Daoy (cell line): Measurements from ENCODE around the gene EPHA2. TPM values are rescaled to one million over a fixed set of nuclear protein-coding genes. Genes with fewer than 3 reads are reported as not detected.
"Not testable (repeated sequence)": the region's sequence is repeated elsewhere in the genome, so short reads cannot be mapped to it uniquely, and the experiment has no call there.

Source experiments
- DNase-seq: peaks from one replicate; pipeline ENCODE4 v3.0.0-alpha.2; 2015; ENCODE audit warnings: low read depth
- total RNA-seq: library from RNA; depleted of rRNA; stranded (reverse); fragments of >200 nt; shearing (Covaris generic); gene quantifications from 2 replicates; pipeline ENCODE4 v1.2.3, GENCODE V29; 2014

The EPHA2 gene
- total RNA-seq, 1 experiment from 2014 or later: 67.7 TPM

DNA sequence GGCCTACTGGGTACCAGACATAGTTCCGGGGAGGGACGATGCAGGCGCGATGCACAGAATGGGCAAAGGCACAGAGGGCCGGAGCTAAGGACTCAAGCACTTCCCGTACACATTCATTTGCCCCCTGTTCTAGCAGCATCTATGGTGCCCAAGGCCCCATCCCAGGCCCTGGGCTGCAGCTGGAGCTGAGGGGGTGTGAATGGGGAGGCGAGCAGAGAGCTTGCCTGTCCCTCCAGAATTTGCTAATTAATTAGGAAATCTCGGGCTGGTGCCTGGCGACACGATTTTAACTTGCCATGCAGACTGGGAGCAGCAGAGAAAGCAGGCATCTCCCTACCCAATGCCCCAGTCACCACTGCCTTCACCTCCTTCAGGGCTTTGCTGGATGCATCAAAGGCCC lies 35.9 kb downstream of the EPHA2 start:
- DNase-seq: no peak

DNA sequence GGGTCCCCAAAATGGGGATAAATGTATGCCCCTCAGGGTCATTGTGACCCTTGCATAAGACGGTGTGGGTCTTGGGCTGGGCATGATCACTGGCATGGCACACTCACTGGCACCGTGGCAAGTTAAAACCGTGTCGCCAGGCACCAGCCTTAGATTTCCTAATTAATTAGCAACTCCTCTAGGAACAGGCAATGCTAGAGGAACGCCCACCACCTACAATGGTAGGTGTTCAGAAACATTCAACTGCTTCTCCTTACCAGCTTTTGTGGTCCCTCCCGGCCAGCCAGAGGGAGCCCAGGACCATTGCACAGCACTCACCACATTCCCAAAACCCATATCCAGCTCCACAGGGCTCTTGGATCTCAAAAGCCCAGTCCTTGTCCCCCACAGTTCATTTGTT lies 36.4 kb downstream of the EPHA2 start:
- no peak for DNase-seq

DNA sequence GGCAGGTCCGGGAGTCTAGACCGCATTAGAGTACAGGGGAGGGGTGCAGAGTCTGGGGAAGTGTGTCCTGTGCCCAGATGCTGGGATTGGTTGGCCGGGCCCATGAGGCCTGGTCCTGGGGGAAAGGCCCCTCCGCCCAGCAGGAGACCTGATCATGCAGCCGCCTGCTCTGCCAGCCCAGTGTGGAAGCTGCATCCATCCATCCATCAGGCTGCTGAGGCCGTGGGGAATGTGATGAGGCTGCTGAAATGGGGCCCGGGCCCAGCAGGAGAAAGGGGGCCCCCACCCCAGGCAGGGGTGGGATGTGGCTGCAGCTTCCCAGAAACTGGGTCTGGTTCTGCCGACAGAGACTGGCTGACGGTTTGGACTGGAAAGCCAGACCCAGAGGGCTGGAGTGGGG lies 37.2 kb downstream of the EPHA2 start:
- no peak for DNase-seq

DNA sequence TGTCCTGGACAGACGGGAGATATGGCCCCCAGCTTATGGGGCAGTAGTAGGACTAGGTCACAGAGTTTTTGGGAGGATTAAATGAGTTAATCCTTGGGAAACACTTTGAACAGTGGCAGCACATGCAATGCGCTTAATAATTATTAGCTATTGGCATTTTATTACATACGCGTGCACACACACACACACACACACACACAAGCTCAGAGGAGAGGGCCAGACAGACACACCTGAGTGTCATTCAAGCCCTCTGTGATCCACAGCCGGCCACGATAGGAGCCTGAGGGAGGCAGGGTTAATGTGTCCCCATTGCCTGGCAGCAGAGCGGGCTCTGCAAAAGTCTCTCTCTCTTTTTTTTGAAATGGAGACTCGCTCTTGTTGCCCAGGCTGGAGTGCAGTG lies 37.9 kb downstream of the EPHA2 start:
- DNase-seq: no peak

DNA sequence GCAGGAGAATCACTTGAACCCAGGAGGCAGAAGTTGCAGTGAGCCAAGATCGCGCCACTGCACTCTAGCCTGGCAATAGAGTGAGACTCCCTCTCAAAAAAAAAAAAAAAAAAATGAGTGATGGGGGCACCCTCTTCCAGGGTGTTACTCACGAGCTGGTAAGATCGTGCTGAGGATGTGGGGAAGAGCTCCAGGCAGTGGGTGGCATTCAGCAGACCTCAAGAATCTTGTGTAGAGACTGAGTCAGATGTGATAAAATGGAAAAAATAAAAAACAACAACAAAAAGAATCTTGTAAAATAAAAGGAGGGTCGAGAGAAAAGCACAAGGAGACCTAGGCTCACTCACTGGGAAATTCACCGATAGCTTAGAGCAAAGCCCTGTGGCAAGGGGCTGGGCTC lies 38.5 kb downstream of the EPHA2 start:
- peak; percentile 67 for DNase-seq

DNA sequence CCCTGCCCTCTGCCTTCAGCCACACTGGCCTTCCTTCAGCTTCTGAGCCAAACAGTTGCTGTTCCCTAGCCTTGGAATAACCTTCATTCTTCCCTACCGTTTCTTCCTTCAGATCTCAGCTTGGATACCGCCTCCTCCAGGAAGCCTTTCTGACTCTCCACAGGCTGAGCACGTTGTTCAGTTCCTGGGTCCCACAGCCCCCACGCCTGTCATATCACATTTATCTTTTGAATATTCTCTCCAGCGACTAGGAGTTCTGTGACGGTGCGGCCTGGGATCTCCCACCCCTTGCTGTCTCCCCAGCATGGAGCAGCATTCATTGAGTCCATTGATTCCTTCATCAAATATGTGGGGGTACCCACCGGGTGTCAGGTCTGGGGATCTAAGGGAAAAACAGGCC lies 39.2 kb downstream of the EPHA2 start:
- DNase-seq: no peak

DNA sequence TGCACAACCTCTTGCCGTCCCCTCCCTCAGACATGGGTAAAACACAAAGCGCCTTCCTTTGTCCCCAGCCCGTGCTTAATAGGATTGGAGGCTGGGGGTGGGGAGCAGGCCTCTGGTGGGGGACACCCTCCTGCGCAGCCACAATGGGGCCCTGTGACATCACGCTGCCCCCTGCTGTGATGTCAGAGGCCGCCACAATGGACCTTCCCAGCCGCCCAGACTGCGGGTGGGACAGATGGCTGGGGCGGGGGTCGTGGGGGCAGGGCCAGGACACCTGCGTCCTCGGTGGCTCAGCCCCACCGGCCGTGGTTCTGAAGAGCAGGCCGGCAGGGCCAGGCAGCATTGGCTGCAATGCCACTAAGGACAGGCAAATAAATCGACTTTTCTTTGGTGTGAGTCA lies 39.9 kb downstream of the EPHA2 start:
- no peak for DNase-seq

DNA sequence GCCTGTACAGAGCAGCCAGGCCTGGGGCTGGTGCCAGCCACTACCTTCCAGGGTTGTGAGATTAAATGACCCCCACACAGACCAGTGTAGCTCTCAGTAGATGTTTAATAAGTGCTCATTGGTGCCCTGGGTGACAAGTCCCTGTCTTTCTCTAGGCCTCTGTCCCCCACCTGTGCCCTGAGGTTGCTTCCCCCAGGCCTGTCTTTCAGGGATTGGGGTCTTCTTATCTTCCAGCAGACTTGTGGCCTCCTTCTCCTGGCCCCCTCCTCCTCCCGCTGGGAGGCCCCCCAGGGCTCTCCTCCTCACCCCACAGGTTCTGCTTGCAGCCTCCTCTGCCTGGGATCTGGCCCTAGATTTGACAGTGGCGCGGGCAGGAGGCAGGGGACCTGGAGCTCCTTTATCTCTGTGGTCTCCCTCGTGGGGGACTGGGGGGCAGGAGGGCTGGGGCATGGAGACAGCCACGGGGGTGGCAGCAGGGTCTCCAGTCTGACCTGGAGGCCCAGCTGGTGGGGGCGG lies 40.3 kb downstream of the EPHA2 start:
- no peak for DNase-seq

DNA sequence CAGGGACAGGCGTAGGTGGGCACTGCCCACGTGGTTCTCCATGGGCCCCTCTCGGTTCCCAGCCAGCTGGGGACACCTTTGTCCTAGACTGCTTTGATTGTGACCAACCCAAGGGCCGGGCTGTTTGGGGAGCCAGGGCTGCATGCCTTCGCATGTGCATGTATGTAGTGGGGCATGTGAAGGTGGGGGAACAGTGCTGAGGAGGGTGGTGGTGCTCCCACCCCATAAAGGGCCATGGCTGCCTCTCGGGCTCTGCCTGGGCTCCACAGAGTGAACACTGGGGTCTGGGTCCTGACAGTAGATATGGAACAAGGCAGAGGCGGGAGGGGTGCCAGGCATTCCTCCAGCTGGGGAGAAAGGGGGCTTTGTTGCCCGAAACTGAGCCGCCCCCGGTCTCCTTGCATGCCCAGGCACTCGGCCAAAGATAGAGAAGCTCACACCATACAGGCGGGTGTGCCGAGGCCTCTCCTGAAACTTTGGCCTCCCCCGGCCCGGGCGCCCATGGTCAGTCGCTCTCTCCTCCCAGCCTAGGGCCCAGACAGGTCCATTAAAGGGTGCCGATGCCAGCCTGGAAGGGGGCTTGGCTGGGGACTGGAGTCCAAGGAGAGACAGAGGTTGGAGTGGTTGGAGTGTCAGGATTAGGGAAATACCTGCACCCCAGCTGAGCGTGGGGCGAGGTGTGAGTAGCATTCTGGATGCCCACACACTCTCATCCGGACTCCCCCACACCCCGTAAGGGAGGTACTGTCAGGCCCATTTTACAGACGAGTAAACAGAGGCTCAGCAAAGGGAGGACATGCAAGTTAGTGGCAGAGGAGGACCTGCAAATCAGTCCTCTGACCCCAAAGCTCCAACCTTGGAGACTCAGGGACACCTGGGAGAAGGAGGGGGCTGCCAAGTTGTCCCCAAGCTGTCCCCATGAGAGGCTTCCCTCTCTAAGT lies 41.1 kb downstream of the EPHA2 start:
- no peak for DNase-seq

DNA sequence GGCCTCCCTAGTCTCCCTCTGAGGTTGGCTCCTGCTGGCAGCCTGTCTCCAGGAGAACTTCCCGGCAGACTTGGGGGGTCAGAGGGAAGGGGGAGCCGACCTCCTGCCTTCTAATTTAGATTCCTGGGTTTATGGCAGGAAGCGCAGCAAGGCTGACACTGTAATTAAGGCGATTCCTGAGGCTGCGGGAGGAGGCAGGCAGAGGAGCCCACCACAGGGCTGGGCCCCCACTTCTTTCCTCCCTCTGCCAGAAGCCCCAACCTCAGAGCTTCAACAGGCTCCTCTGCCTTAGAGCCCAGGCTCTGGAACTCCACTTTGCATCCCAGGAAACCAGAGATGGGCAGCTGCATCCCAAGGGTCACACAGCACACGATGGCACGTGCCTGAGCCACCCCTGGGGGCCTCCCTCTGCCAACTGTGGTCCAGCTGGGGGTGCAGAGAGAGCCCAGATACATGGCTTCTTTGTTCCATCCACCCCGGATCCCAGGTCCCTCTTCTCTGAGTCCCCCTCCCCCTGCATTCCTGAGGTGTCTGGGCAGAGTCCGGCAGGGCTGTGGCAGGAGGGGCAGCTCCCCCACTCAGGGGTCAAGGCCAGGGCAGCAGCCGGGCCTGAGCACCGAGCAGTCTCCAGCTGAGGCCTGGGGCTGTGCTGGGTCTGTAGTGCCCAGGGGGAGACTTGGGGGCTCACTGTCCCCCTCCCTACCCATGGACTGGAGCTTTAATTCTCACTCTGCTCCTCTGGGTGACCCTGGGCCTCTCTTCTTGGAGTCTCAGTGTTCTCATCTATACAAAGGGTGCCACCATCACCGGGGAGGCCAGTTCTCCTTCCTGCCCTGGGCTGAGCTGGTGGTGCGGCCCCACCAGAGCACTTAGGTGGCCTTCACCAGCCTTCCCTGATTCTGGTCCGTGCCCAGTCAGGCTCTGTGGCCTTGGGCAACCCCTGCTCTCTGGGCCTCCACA lies 43.0 kb downstream of the EPHA2 start:
- no peak for DNase-seq

DNA sequence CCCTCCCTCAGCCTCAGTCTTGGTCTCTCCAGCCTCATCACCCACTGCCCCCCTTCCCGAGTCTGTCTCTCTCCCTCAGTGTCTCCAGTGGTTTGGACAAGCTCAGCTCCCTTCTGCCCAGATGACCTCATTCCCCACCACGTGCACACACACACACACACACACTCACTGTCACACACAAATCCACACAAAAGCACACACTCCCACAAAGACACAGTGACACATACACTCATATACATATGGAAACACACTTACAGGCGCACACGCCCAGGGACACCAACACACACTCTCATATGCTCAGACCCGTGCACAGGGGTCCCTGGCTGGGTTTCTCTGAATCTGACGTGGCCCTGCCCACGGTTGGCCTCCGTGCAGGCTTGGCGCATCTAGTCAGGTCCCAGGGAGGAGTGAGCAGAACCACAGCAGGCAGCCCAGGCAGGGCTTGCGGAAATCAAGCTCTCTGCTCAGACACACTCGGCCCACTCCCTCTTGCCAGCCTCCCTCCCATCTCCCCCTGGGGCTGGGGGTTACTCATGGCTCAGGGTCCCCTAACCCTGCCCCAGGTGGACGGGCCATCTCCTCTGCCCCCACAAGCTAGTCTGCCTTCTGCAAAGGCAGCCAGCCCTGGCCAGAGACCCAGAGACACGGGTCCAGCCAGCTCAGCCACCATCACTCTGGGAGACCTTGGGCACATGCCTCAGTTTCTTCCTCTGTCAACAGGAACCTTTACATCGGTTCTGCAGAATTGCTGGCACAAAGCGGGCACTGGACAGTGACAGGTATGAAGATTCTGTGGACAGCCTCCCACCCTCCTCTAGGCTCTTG lies 43.9 kb downstream of the EPHA2 start:
- DNase-seq: peak; percentile 55

DNA sequence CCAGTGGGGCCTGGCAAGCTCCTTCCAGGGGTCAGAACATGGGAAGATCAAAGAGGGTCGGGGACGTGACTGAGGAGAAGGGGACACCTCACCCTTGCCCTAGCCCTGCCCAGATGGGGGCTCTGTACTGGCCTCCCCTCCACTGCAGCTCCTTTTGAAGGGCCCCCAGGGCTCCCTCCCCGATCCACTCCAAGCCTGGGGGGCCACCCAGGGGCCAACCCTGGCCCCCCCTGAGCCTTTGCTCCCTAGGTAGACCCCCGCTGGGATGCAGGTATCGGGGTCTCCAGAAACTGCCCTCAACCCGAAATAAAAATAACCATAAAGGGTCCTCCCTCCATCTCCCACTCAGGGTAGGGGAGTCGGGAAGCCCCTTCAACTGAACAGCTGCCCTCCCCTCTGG lies 45.0 kb downstream of the EPHA2 start:
- no peak for DNase-seq

DNA sequence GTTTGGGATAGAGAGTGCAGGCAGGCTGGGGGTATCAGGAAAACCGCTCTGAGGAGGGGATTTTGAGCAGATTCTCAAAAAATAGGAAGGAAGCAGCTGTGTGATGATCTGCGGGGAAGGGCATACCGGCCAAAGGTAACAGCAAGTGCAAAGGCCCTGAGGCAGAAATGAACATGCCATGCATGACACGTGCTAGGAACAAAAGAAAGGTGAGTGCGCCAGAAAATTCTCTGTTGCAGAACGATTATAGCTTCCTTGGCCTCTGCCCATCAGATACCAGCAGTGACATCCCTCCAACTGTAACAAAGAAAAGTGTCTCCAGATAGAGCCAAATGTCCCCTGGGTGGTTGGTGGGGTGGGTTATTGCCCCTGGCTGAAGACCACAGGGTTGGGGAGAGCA lies 45.4 kb downstream of the EPHA2 start:
- no peak for DNase-seq

DNA sequence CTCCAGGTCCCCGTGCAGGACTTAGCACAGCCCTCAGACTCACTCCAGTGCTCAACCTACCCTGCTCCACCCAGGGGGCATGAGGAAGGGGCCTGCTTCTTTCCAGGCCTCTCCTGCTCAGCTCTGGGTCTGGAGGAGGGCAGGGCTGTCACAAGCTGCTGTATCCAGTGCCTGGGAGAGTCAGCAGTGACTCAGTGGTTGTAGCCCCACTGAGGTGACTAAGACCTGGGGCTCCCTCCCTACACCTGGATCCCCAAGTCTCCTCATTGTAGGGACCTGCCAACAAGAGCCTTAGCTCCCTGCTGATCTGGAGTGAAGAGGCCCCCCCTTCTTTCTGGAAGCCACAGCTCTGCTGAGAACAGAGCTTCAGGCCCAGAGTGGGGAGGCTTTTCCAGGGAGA lies 46.3 kb downstream of the EPHA2 start:
- no peak for DNase-seq

DNA sequence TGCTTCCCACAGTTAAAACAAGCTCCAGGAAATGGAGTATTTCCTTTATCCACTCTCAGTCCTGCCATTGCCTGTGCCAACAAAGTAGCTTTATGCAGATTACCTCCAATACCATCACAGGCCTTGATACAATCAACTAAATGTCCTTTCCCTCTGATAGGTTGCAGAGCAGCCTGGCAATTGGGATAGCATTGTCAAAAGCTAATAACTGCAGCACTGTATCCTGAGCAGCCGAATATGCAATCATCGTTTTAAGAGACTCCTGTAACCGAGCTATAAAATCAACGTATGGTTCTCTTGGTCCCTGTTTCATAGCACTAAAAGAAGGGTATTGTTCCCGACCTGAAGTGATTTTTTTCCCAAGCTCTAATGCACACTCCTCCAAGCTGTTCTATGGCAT lies 48.8 kb downstream of the EPHA2 start:
- not testable (repeated sequence) for DNase-seq

DNA sequence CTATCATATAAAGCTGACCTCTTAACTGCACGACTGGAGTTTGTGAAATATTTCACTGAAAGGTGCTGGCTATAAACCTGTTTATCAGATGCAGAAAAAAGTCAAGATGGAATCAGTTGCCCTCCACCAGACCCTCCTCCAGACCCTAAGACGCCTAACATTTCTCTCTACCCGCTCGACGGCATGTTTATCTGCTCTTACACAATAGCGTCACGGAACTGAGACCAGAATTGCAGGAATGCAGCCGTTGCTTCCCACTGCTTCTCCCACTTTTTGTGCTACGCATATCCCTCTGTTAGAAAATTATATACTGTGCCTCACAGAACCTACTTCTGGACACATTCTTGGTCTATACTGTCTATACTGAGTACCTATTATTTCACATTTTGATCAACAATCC lies 54.2 kb downstream of the EPHA2 start:
- DNase-seq: no peak

DNA sequence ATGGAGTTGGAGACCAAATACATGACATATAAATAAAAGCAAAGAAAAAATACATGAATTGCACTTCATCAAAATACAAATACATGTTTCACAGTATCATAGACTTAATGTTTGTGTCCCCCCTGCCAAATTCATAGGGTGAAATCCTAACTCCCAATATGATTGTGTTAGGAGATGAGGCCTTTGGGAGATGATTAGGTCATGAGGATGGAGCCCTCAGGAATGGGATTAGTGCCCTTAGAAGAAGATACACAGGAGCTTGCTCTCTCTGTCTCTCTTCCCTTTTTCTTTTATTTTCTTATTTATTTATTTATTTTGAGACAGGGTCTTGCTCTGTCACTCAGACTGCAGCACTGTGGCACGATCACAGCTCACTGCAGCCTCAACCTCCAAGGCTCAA lies 56.5 kb downstream of the EPHA2 start:
- DNase-seq: no peak

DNA sequence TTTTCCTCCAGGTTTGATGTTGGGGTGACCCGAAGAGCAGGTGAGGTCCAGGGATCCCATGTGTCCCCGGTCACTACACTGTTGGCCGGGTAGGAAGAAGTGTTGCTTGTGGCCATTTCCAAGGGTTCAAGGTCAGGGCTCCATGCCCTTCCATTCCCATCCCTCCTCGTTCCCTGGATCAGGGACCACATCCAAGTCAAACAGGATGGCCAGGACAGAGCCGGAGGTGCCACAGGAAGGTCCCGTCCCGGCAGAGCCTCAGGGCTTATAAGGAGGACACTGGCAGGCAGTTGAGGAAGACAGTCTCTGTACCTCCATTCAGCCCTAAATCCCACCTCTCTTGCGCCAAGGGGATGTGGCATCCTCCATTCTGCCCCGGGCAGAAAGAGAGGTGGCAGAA lies 60.4 kb downstream of the EPHA2 start:
- DNase-seq: no peak

DNA sequence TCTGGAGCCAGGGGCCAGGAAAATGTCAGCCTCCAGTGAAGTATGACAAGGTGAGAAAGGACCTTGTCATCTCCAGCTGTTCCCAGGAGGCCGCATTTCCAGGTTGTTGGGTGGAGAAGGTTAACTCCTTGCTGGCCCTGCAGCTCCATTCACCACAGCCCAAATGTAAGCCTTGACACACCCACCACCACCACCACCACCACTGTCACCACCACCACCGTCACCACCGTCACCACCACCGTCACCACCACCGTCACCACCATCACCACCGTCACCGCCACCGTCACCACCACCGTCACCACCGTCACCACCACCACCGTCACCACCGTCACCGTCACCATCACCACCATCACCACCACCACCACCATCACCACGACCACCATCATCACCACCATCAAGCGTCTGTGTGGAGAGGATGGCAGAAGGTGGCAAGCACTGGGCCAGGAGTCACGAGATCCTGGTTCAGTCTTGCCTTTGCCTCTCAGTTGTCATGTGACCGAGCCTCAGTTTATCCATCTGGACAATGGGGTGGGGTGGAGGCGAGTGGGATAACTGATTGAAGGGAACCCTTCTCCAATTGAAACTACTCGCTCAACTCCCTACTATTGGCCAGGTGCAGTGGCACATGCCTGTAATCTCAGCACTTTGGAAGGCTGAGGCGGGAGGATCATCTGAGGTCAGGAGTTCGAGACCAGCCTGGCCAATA lies 61.3 kb downstream of the EPHA2 start:
- no peak for DNase-seq

DNA sequence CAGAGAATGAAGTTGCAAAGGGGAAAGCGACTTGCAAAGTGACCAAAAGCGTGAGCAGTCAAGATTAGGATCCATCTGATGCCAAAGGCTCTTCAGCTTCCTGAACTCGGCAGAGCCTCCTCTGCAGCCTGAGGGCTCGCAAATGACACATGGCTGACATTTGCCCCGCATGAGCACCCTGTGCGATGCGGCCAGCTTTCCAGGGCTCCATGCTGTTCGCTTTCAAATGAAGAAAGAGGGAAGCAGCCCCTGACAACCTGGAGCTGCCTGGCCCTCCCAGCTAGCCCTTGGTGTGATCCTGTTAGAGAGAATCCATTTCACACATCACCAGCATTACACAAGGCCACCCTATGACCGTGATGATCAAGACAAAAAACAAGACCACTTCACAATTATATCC lies 62.3 kb downstream of the EPHA2 start:
- no peak for DNase-seq

DNA sequence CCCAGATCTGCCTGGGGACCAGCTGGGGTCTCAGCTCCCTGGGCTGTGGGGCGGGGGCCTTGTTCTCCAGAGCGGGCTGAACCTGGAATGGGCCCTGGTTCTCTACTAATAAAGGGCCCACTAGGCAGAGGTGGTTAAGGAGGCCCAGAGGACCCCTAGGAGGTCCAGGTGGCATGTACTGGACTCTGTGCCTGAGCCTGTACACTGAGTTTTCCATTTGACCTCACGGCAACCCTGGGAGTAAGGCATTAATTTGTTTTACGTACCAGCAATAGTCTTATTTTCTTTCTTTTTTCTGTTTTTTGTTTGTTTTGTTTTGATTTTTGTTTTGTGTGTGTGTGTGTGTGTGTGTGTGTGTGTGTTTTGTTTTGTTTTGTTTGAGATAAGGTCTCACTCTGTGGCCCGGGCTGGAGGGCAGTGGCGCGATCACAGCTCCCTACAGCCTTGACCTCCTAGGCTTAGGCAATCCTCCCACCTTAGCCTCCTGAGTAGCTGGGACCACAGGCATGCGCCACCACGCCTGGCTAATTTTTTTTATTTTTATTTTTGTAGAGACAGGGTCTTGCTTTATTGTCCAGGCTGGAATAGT lies 62.9 kb downstream of the EPHA2 start:
- no peak for DNase-seq
